ENCODE measurements around the gene COL24A1.

- TF ChIP-seq EZH2 (IDR thresholded peaks at IDR 0.05; ENCODE audit: borderline replicate concordance, low read depth, low read length, severe bottlenecking) (no peak), CTCF (IDR thresholded peaks at IDR 0.05; ENCODE audit: borderline replicate concordance, extremely low read depth, low read length, poor library complexity, severe bottlenecking) (no peak)
Observed at GRCh38 chr1:86151427-86151826, 5.1 kb downstream of the COL24A1 start.
